ENCODE measurements around the gene ACTN1.
A peak's percentile ranks its signal among the peaks of the same experiment; 100 is the strongest.

ACTN1 gene

GRCh38 chr14:68937471-68938270, 41.4 kb downstream of the ACTN1 start:
- no peak for DNase-seq (ENCODE audit: low read depth)
- H3K4me3 ChIP-seq (ENCODE audit: low read length) = no peak overlapping the region
- TF ChIP-seq, protein P1, sequence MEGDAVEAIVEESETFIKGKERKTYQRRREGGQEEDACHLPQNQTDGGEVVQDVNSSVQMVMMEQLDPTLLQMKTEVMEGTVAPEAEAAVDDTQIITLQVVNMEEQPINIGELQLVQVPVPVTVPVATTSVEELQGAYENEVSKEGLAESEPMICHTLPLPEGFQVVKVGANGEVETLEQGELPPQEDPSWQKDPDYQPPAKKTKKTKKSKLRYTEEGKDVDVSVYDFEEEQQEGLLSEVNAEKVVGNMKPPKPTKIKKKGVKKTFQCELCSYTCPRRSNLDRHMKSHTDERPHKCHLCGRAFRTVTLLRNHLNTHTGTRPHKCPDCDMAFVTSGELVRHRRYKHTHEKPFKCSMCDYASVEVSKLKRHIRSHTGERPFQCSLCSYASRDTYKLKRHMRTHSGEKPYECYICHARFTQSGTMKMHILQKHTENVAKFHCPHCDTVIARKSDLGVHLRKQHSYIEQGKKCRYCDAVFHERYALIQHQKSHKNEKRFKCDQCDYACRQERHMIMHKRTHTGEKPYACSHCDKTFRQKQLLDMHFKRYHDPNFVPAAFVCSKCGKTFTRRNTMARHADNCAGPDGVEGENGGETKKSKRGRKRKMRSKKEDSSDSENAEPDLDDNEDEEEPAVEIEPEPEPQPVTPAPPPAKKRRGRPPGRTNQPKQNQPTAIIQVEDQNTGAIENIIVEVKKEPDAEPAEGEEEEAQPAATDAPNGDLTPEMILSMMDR (conservative IDR thresholded peaks at IDR 0.05; ENCODE audit: low read depth, low read length) = peak; percentile 32

DNA sequence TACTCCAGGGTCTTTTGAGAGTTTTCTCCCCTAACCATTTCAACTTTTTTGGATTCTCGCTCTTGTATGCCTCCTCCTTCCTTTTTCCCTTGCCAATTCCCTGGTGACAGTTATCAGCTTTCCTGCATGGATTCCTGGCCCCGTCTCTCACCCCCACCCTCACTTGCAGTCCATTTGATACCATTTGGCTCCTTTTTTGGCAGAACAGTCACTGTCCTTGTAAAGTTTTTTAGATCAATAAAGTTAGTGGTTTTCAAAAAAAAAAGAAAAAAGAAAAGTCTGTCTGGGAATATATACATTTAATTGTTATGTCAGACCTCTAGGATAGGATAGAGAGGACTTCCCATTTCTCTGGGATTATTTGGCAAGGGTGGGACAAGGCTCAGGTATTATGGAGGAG, 42.1 kb downstream of the ACTN1 start:
- H3K4me3 ChIP-seq (ENCODE audit: low read length) = no peak overlapping the region
- DNase-seq (ENCODE audit: low read depth) = no peak
- TF ChIP-seq, protein P1 (conservative IDR thresholded peaks at IDR 0.05; ENCODE audit: low read depth, low read length) = no peak

GRCh38 chr14:68936476-68936875, 42.6 kb downstream of the ACTN1 start:
- TF ChIP-seq, protein P1 (conservative IDR thresholded peaks at IDR 0.05; ENCODE audit: low read depth, low read length) = no peak
- H3K4me3 ChIP-seq (ENCODE audit: low read length) = no peak overlapping the region
- DNase-seq (ENCODE audit: low read depth) = no peak

DNA sequence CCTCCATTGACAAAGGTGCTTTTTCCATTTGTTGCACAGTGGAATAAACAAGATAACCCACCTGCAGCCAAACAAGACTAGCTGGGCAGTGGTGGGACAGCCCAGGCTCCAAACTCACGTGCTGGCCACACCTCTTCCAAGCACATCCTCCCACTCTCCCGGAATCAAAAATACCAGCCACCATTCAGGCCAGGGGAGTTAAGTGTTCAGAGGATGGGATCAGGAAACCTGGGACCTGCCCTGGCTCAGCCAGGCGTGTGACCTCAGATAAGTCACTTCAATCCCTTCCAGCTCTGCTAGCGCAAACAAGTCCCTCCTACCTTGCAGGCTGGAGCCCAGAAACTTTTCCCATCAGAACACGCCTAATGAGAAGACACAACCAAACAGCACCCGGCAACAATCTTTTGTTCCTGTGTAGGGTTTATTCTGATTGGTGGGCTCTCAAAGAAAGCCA, 43.3 kb downstream of the ACTN1 start:
- no peak for DNase-seq (ENCODE audit: low read depth)
- TF ChIP-seq, protein P1 (conservative IDR thresholded peaks at IDR 0.05; ENCODE audit: low read depth, low read length) = no peak
- no peak overlapping the region for H3K4me3 ChIP-seq (ENCODE audit: low read length)

GRCh38 chr14:68934066-68934465, 45.0 kb downstream of the ACTN1 start:
- no peak for DNase-seq (ENCODE audit: low read depth)
- TF ChIP-seq, protein P1 (conservative IDR thresholded peaks at IDR 0.05; ENCODE audit: low read depth, low read length) = no peak
- H3K4me3 ChIP-seq (ENCODE audit: low read length) = no peak overlapping the region

- TF ChIP-seq, protein P1 (conservative IDR thresholded peaks at IDR 0.05; ENCODE audit: low read depth, low read length) = no peak
- no peak overlapping the region for H3K4me3 ChIP-seq (ENCODE audit: low read length)
- DNase-seq (ENCODE audit: low read depth) = no peak
Measured at GRCh38 chr14:68932686-68933085, 46.4 kb downstream of the ACTN1 start.

- TF ChIP-seq, protein P1 (conservative IDR thresholded peaks at IDR 0.05; ENCODE audit: low read depth, low read length) = no peak
- DNase-seq (ENCODE audit: low read depth) = no peak
- no peak overlapping the region for H3K4me3 ChIP-seq (ENCODE audit: low read length)
Measured at GRCh38 chr14:68932231-68932630, 46.9 kb downstream of the ACTN1 start.
